Motor neuron (in vitro differentiated cells): ENCODE measurements around the gene S100A5. TPM values are rescaled to one million over a fixed set of nuclear protein-coding genes. Genes with fewer than 3 reads are reported as not detected.

Experiments
- ATAC-seq, 8 experiments: fragments of 200-7000 bp; cut with Tn5 transposase; replicated peaks in 6 of 8; 2 replicates each; pipeline ENCODE4 v1.8.0; 2021; ENCODE audit warnings: mild to moderate bottlenecking in 8 of 8, moderate library complexity in 8 of 8
- H3K27ac ChIP-seq, 2 donors: fragments of 250-450 bp; sonication (Bioruptor Pico); 2 replicates each; pipeline ENCODE4 v1.9.0; 2021; ENCODE audit warnings: antibody characterized with exemption in 2 of 2, mild to moderate bottlenecking in 2 of 2, moderate library complexity in 1 of 2
- H3K4me1 ChIP-seq, 2 donors: fragments of 250-450 bp; sonication (Bioruptor Pico); replicated peaks in 1 of 2; 2 replicates each; pipeline ENCODE4 v1.6.1; 2021; ENCODE audit warnings: antibody characterized with exemption in 2 of 2, mild to moderate bottlenecking in 2 of 2, moderate library complexity in 1 of 2
- H3K4me3 ChIP-seq, 5 donors: fragments of 250-450 bp; sonication (Bioruptor Pico); 2 replicates each; pipeline ENCODE4 v1.9.0; 2021; ENCODE audit warnings: antibody characterized with exemption in 5 of 5, mild to moderate bottlenecking in 5 of 5, moderate library complexity in 4 of 5
- WGBS, 10 experiments: fragments of 450-650 bp; shearing (Covaris generic); methylation state at CpG; one replicate each; pipeline ENCODE4 v1.0.0; 2022; 5-methylcytosine and 5-hydroxymethylcytosine counted together
- in situ Hi-C, 9 experiments: fragments of 400-800 bp; cut with MboI; loops; one replicate each; pipeline ENCODE4 v1.15.0; 2021; ENCODE audit warnings: low sequenced_read_pairs in 9 of 9, low pct_unique_long_range_greater_than_20kb in 2 of 9; ENCODE audit not compliant: unreplicated experiment in 9 of 9
- total RNA-seq, 8 experiments: library from RNA; unstranded; fragments of 300-600 nt; gene quantifications; 2 replicates each; pipeline versions ENCODE4 v1.2.3 to v1.2.4, GENCODE V29; 2022

The S100A5 gene
- total RNA-seq, 8 experiments from 2014 or later, result not detected

DNA sequence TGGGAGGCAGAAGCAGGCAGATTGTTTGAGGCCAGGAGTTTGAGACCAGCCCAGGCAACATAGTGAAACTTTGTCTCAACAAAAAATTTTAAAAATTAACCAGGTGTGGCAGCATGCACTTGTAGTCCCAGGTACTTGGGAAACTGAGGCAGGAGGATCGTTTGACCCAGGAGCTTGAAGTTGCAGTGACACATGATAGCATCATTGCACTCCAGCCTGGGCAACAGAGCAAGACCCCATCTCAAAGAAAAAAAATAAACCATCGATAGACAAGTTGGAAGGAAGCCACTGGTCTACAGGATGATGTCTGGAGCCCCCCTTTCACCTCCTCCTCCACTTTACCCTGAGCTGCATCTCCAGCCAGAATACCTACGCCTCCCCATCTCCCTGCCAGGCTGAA lies 21.5 kb downstream of the S100A5 start:
- Histone ChIP-seq H3K4me3 (no peak overlapping the region), H3K27ac (no peak overlapping the region), H3K4me1 (no peaks in the 10 kb centered on the region)
- WGBS, 10 experiments, result 60 to 100% (median 85%) methylated on average over 1 to 3 of the region's 3 CpGs; no CpG with 5 or more reads in 2 of the 10 experiments
- ATAC-seq, result no peak
- in situ Hi-C loops, result loop anchor here in 6 of 9 experiments (25.0 kb wide), 4 partner anchors 118 to 468 kb away; partner anchors contain the start of genes JTB (in 5 of the 6), RAB13 (in 5 of the 6), RPS27 (in 5 of the 6) and CHTOP (in 3 of the 6)

- in situ Hi-C loops, result loop anchor here in 6 of 9 experiments (25.0 kb wide), 4 partner anchors 122 to 472 kb away; partner anchors contain the start of genes JTB (in 5 of the 6), RAB13 (in 5 of the 6), RPS27 (in 5 of the 6) and CHTOP (in 3 of the 6)
- peak in 4 of 8 experiments; percentile 10 to 91 (median 87) for ATAC-seq
- no peaks in the 10 kb centered on the region for H3K4me1 ChIP-seq
- no peak overlapping the region for H3K4me3 ChIP-seq
- 0 to 100% (median 54%) methylated on average over 1 to 7 of the region's 8 CpGs; no CpG with 5 or more reads in 2 of the 10 experiments for WGBS, 10 experiments
- H3K27ac ChIP-seq, result no peak overlapping the region
Measured at GRCh38 chr1:153515504-153516394, 25.0 kb downstream of the S100A5 start.

DNA sequence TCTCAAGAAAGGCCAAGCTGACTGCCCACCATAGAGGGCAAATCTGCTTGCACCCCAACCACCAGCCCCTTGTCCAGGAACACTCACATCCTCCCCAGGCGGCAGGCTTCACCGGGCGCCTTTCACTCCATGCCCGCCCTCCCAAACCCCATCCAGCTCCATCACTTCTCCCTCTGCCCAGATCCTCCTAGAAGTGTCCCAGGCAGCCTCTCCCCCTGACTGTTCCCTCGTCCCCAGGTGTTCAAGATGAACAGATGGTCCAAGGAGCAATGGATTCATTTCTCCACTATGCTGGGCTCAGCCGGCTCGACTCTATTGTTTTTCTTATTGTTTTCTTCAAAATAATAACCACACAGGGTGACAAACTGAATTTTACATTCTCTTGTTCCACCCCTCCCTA lies 27.1 kb downstream of the S100A5 start:
- H3K4me1 ChIP-seq, result no peaks in the 10 kb centered on the region
- ATAC-seq, result no peak
- in situ Hi-C loops, result loop anchor here in 6 of 9 experiments (25.0 kb wide), 4 partner anchors 124 to 474 kb away; partner anchors contain the start of genes JTB (in 5 of the 6), RAB13 (in 5 of the 6), RPS27 (in 5 of the 6) and CHTOP (in 3 of the 6)
- no peak overlapping the region for H3K27ac ChIP-seq
- no peak overlapping the region for H3K4me3 ChIP-seq
- 70 to 100% (median 95%) methylated on average over 2 to 6 of the region's 7 CpGs; no CpG with 5 or more reads in 2 of the 10 experiments for WGBS, 10 experiments

GRCh38 chr1:153513023-153513422 lies 27.7 kb downstream of the S100A5 start:
- H3K27ac ChIP-seq, result no peak overlapping the region
- in situ Hi-C loops, result loop anchor here in 6 of 9 experiments (25.0 kb wide), 4 partner anchors 124 to 474 kb away; partner anchors contain the start of genes JTB (in 5 of the 6), RAB13 (in 5 of the 6), RPS27 (in 5 of the 6) and CHTOP (in 3 of the 6)
- no peak for ATAC-seq
- 60 to 95% (median 83%) methylated on average over 1 to 3 of the region's 3 CpGs; no CpG with 5 or more reads in 1 of the 10 experiments for WGBS, 10 experiments
- H3K4me3 ChIP-seq, result no peak overlapping the region
- H3K4me1 ChIP-seq, result no peaks in the 10 kb centered on the region

- Histone ChIP-seq H3K4me3 (no peak overlapping the region), H3K4me1 (no peaks in the 10 kb centered on the region), H3K27ac (no peak overlapping the region)
- in situ Hi-C loops, result loop anchor here in 6 of 9 experiments (25.0 kb wide), 4 partner anchors 126 to 476 kb away; partner anchors contain the start of genes JTB (in 5 of the 6), RAB13 (in 5 of the 6), RPS27 (in 5 of the 6) and CHTOP (in 3 of the 6)
- peak; percentile 31 to 99 (median 96) for ATAC-seq
- WGBS, 10 experiments, result 0 to 7% (median 0%) methylated on average over 2 to 6 of the region's 7 CpGs; no CpG with 5 or more reads in 4 of the 10 experiments
Measured at GRCh38 chr1:153510984-153511410, 29.7 kb downstream of the S100A5 start.

GRCh38 chr1:153509729-153510354 lies 30.9 kb downstream of the S100A5 start:
- no peak overlapping the region for H3K27ac ChIP-seq
- in situ Hi-C loops, result loop anchor here in 6 of 9 experiments (10.0 to 25.0 kb wide), 5 partner anchors 55 to 477 kb away; partner anchors contain the start of genes JTB (in 5 of the 6), RAB13 (in 5 of the 6), RPS27 (in 5 of the 6) and CHTOP (in 3 of the 6)
- 0 to 78% (median 63%) methylated on average over 1 to 4 of the region's 4 CpGs for WGBS, 10 experiments
- H3K4me1 ChIP-seq, result no peaks in the 10 kb centered on the region
- ATAC-seq, result peak in 1 of 8 experiments; percentile 30
- H3K4me3 ChIP-seq, result no peak overlapping the region

GRCh38 chr1:153509036-153509435 lies 31.7 kb downstream of the S100A5 start:
- WGBS, 10 experiments, result 85 to 100% (median 90%) methylated on average over 1 to 3 of the region's 3 CpGs; no CpG with 5 or more reads in 1 of the 10 experiments
- in situ Hi-C loops, result loop anchor here in 6 of 9 experiments (10.0 to 25.0 kb wide), 5 partner anchors 56 to 478 kb away; partner anchors contain the start of genes JTB (in 5 of the 6), RAB13 (in 5 of the 6), RPS27 (in 5 of the 6) and CHTOP (in 3 of the 6)
- H3K4me3 ChIP-seq, result no peak overlapping the region

GRCh38 chr1:153507926-153508583 lies 32.7 kb downstream of the S100A5 start:
- no peak for ATAC-seq
- 69 to 100% (median 79%) methylated on average over 1 to 9 of the region's 11 CpGs; no CpG with 5 or more reads in 4 of the 10 experiments for WGBS, 10 experiments
- H3K4me3 ChIP-seq, result no peak overlapping the region
- no peaks in the 10 kb centered on the region for H3K4me1 ChIP-seq
- in situ Hi-C loops, result loop anchor here in 6 of 9 experiments (10.0 to 25.0 kb wide), 5 partner anchors 57 to 479 kb away; partner anchors contain the start of genes JTB (in 5 of the 6), RAB13 (in 5 of the 6), RPS27 (in 5 of the 6) and CHTOP (in 3 of the 6)
- H3K27ac ChIP-seq, result no peak overlapping the region

More at GRCh38 chr1:153509036-153509435, 31.7 kb downstream of the S100A5 start:
- no peak for ATAC-seq
- Histone ChIP-seq H3K4me1 (no peaks in the 10 kb centered on the region), H3K27ac (no peak overlapping the region)

- Histone ChIP-seq H3K4me3 (no peak overlapping the region), H3K4me1 (no peaks in the 10 kb centered on the region), H3K27ac (no peak overlapping the region)
- WGBS, 10 experiments, result 10 to 83% (median 61%) methylated on average over 1 to 3 of the region's 7 CpGs; no CpG with 5 or more reads in 5 of the 10 experiments
- in situ Hi-C loops, result loop anchor here in 6 of 9 experiments (10.0 to 25.0 kb wide), 5 partner anchors 58 to 480 kb away; partner anchors contain the start of genes JTB (in 5 of the 6), RAB13 (in 5 of the 6), RPS27 (in 5 of the 6) and CHTOP (in 3 of the 6)
- ATAC-seq, result peak in 7 of 8 experiments; percentile 6 to 86 (median 43)
Measured at GRCh38 chr1:153506831-153507413, 33.8 kb downstream of the S100A5 start.

DNA sequence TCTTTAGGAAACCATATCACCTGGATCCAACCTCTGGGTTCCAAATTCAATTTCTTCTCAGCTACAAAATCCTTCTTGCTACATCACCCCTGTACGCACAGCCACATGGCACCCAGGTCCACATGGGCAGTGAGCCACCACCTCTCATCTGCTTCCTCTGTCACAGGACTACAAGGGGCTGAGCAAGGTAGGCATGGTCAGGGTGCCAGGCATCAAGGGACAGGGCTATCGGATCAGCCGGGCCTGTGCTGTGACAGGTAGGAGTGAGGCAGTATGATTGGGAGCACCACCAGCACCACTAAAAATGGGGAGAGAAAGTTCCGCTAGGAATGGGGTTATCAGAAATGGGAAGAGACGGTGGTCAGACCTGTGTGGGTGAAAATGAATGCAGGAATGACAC lies 34.3 kb downstream of the S100A5 start:
- in situ Hi-C loops, result loop anchor here in 6 of 9 experiments (10.0 to 25.0 kb wide), 5 partner anchors 58 to 481 kb away; partner anchors contain the start of genes JTB (in 5 of the 6), RAB13 (in 5 of the 6), RPS27 (in 5 of the 6) and CHTOP (in 3 of the 6)
- Histone ChIP-seq H3K4me1 (no peaks in the 10 kb centered on the region), H3K4me3 (no peak overlapping the region), H3K27ac (no peak overlapping the region)
- 70 to 100% (median 96%) methylated on average over 1 to 4 of the region's 5 CpGs; no CpG with 5 or more reads in 4 of the 10 experiments for WGBS, 10 experiments
- no peak for ATAC-seq

- ATAC-seq, result no peak
Measured at GRCh38 chr1:153505576-153505975, 35.2 kb downstream of the S100A5 start.

More at GRCh38 chr1:153505576-153505975, 35.2 kb downstream of the S100A5 start:
- Histone ChIP-seq H3K4me3 (no peak overlapping the region), H3K4me1 (no peaks in the 10 kb centered on the region), H3K27ac (no peak overlapping the region)
- in situ Hi-C loops, result loop anchor here in 6 of 9 experiments (10.0 to 25.0 kb wide), 5 partner anchors 59 to 482 kb away; partner anchors contain the start of genes JTB (in 5 of the 6), RAB13 (in 5 of the 6), RPS27 (in 5 of the 6) and CHTOP (in 3 of the 6)
- WGBS, 10 experiments, result 50 to 100% (median 88%) methylated on average over 1 of the region's 1 CpG; no CpG with 5 or more reads in 5 of the 10 experiments
